IMR-90 (cell line): ENCODE data around the gene EHMT1. TPM values are rescaled to one million over a fixed set of nuclear protein-coding genes. Genes with fewer than 3 reads are reported as not detected.

ENCODE experiments used
- ATAC-seq: fragments of 200-7000 bp; cut with Tn5 transposase; 2 replicates; pipeline ENCODE4 v1.9.1; 2020; ENCODE audit warnings: low read depth, mild to moderate bottlenecking, moderate library complexity
- BruUV-seq: library from RNA; stranded (reverse); fragments of 400-500 nt; replicated peaks from 2 replicates; lab custom pipeline; 2021; lab: Mats Ljungman, UMichigan
- CTCF ChIA-PET: fragments of 300-600 bp; formaldehyde crosslinking; extraction: SDS; loops from one replicate; lab custom pipeline; 2021; ENCODE audit warnings: antibody characterized with exemption; lab: Yijun Ruan, JAX
- POLR2A ChIA-PET: fragments of 300-600 bp; sonication (Branson Sonifier 250); formaldehyde crosslinking; loops from one replicate; lab custom pipeline; 2022; ENCODE audit warnings: antibody characterized with exemption; ENCODE audit not compliant: unreplicated experiment; lab: Charles Lee
- DNase-seq: peaks from one replicate; pipeline ENCODE4 v3.0.0; 2013
- H2AFZ ChIP-seq: replicated peaks from 2 replicates; pipeline ENCODE3; 2013; ENCODE audit warnings: low read length, mild to moderate bottlenecking; ENCODE audit not compliant: poor library complexity
- H2AK5ac ChIP-seq: 2 replicates; pipeline ENCODE4 v1.6.1; 2013; ENCODE audit warnings: low read depth, low read length, inconsistent platforms
- H2AK9ac ChIP-seq: replicated peaks from 2 replicates; pipeline ENCODE3; 2013; ENCODE audit warnings: mild to moderate bottlenecking, low read depth, low read length, moderate library complexity; ENCODE audit not compliant: poor library complexity
- H2BK120ac ChIP-seq: 2 replicates; pipeline ENCODE4 v1.6.1; 2013; ENCODE audit warnings: low read depth, low read length, inconsistent platforms
- H2BK15ac ChIP-seq: 3 replicates; pipeline ENCODE4 v1.6.1; 2013; ENCODE audit warnings: low read depth, low read length, inconsistent platforms
- H2BK20ac ChIP-seq: 2 replicates; pipeline ENCODE4 v1.6.1; 2013; ENCODE audit warnings: low read depth, mild to moderate bottlenecking, inconsistent platforms, low read length, moderate library complexity
- H2BK5ac ChIP-seq: 2 replicates; pipeline ENCODE4 v1.6.1; 2013; ENCODE audit warnings: mild to moderate bottlenecking, low read depth, low read length, inconsistent platforms; ENCODE audit not compliant: poor library complexity, severe bottlenecking
- H3K14ac ChIP-seq: replicated peaks from 2 replicates; pipeline ENCODE4 v1.6.1; 2013; ENCODE audit warnings: low read depth, low read length, inconsistent platforms
- H3K18ac ChIP-seq: 2 replicates; pipeline ENCODE4 v1.6.1; 2013; ENCODE audit warnings: low read depth, low read length, control low read depth
- H3K23ac ChIP-seq: 2 replicates; pipeline ENCODE4 v1.6.1; 2013; ENCODE audit warnings: low read depth, low read length, inconsistent platforms
- H3K27ac ChIP-seq: 2 replicates; pipeline ENCODE4 v1.5.1; 2013; ENCODE audit warnings: mild to moderate bottlenecking, control low read depth, low read length; ENCODE audit not compliant: insufficient read depth
- H3K27me3 ChIP-seq: 2 replicates; pipeline ENCODE4 v1.6.1; 2013; ENCODE audit warnings: low read length; ENCODE audit not compliant: control insufficient read depth, insufficient read depth
- H3K36me3 ChIP-seq: 2 replicates; pipeline ENCODE4 v1.6.1; 2013; ENCODE audit warnings: low read length, mixed read lengths; ENCODE audit not compliant: control insufficient read depth, insufficient read depth
- H3K4ac ChIP-seq: 2 replicates; pipeline ENCODE4 v1.6.1; 2013; ENCODE audit warnings: low read depth, low read length, inconsistent platforms
- H3K4me1 ChIP-seq: 2 replicates; pipeline ENCODE4 v1.6.1; 2013; ENCODE audit warnings: low read length, mixed read lengths; ENCODE audit not compliant: control insufficient read depth, insufficient read depth
- H3K4me2 ChIP-seq: 2 replicates; pipeline ENCODE4 v1.6.1; 2013; ENCODE audit warnings: low read depth, mild to moderate bottlenecking, control low read depth, low read length, moderate library complexity
- H3K4me3 ChIP-seq: 2 replicates; pipeline ENCODE4 v1.5.1; 2013; ENCODE audit warnings: low read depth, mild to moderate bottlenecking, control low read depth, low read length, moderate library complexity; ENCODE audit not compliant: insufficient read depth
- H3K56ac ChIP-seq: 2 replicates; pipeline ENCODE4 v1.6.1; 2013; ENCODE audit warnings: low read length, inconsistent platforms; ENCODE audit not compliant: insufficient read depth; ENCODE audit errors: extremely low read depth
- H3K79me1 ChIP-seq, 2 experiments: 2 replicates each; pipeline ENCODE4 v1.6.1; 2013; ENCODE audit warnings: low read length in 2 of 2, inconsistent platforms in 1 of 2, low read depth in 1 of 2
- H3K9ac ChIP-seq: 2 replicates; pipeline ENCODE4 v1.6.1; 2013; ENCODE audit warnings: low read depth, low read length, control low read depth
- H3K9me1 ChIP-seq: 2 replicates; pipeline ENCODE4 v1.6.1; 2013; ENCODE audit warnings: low read length, inconsistent platforms; ENCODE audit not compliant: insufficient read depth
- H3K9me3 ChIP-seq: 2 replicates; pipeline ENCODE4 v1.6.1; 2013; ENCODE audit warnings: low read length; ENCODE audit not compliant: control insufficient read depth, insufficient read depth
- H4K20me1 ChIP-seq: 2 replicates; pipeline ENCODE4 v1.6.1; 2013; ENCODE audit warnings: low read length, inconsistent platforms; ENCODE audit not compliant: insufficient read depth
- H4K5ac ChIP-seq: 2 replicates; pipeline ENCODE4 v1.6.1; 2013; ENCODE audit warnings: mild to moderate bottlenecking, low read depth, low read length, control low read depth
- H4K8ac ChIP-seq, 2 experiments: 2 replicates each; pipeline ENCODE4 v1.6.1; 2013; ENCODE audit warnings: low read depth in 2 of 2, low read length in 2 of 2, control low read depth in 1 of 2, inconsistent platforms in 1 of 2
- H4K91ac ChIP-seq: 2 replicates; pipeline ENCODE4 v1.6.1; 2013; ENCODE audit warnings: low read depth, low read length, inconsistent platforms; ENCODE audit not compliant: insufficient read depth
- BHLHE40 ChIP-seq: fragments of 150-350 bp; IDR thresholded peaks from 2 replicates; pipeline ENCODE4 v1.6.1; 2016; ENCODE audit warnings: mild to moderate bottlenecking, low read depth, low read length
- MAZ ChIP-seq: IDR thresholded peaks from 2 replicates; pipeline ENCODE4 v1.6.1; 2012; ENCODE audit warnings: low read depth, mild to moderate bottlenecking, low read length, improper control_type of control experiment, moderate library complexity, borderline replicate concordance
- NFE2L2 ChIP-seq: fragments of 150-350 bp; IDR thresholded peaks from 2 replicates; pipeline ENCODE4 v1.6.1; 2016; ENCODE audit warnings: low read depth, mild to moderate bottlenecking, low read length
- POLR2A ChIP-seq: IDR thresholded peaks from 2 replicates; pipeline ENCODE4 v1.6.1; 2012; ENCODE audit warnings: mild to moderate bottlenecking, low read depth, low read length
- RCOR1 ChIP-seq: IDR thresholded peaks from 2 replicates; pipeline ENCODE4 v1.6.1; 2012; ENCODE audit warnings: mild to moderate bottlenecking, low read length, improper control_type of control experiment; ENCODE audit not compliant: insufficient replicate concordance
- WGBS, 2 experiments: methylation state at CpG; one replicate each; pipeline versions ENCODE4 v1.1.5 to v1.1.7; 2013; ENCODE audit warnings: missing lambda C conversion rate in 2 of 2; ENCODE audit not compliant: insufficient read length in 1 of 2; ENCODE audit errors: extremely low coverage in 2 of 2; 5-methylcytosine and 5-hydroxymethylcytosine counted together
- dilution Hi-C: fragments of 300-500 bp; cut with HindIII; formaldehyde crosslinking; loops from one replicate; pipeline ENCODE4 v1.14.3; 2018; ENCODE audit warnings: low sequenced_read_pairs; ENCODE audit not compliant: unreplicated experiment
- in situ Hi-C: fragments of 300-500 bp; cut with MboI; formaldehyde crosslinking; loops from 3 replicates; pipeline ENCODE4 v1.14.3; 2019; ENCODE audit warnings: low sequenced_read_pairs, inconsistent platforms, mixed read lengths
- intact Hi-C: fragments of 100-400 bp; cut with micrococcal nuclease; formaldehyde crosslinking; loops from 2 replicates; pipeline ENCODE4 v1.10.0; 2022
- polyA plus RNA-seq, 3 experiments: library from polyadenylated mRNA; depleted of rRNA; stranded (reverse); fragments of >200 nt; gene quantifications; 2 replicates each; pipeline ENCODE4 v1.2.3, GENCODE V29; 2012; ENCODE audit warnings: low replicate concordance in 1 of 3
- total RNA-seq: library from RNA; depleted of rRNA; stranded (reverse); fragments of >200 nt; gene quantifications from 2 replicates; pipeline ENCODE4 v1.2.3, GENCODE V29; 2012
- TF ChIP-seq, protein P1 (sequence below): fragments of 150-350 bp; IDR thresholded peaks from 2 replicates; pipeline ENCODE4 v1.6.1; 2017; ENCODE audit warnings: mild to moderate bottlenecking, antibody characterized with exemption, low read length, low read depth
- TF ChIP-seq, protein P2 (sequence below): conservative IDR thresholded peaks from 2 replicates; pipeline ENCODE4 v1.5.1; 2012; ENCODE audit warnings: mild to moderate bottlenecking, low read depth, low read length, improper control_type of control experiment

EHMT1 gene
- total and polyA plus RNA-seq, 2 of the 4 experiments (the other 2 are of a cell fraction): 32.8 to 35.1 TPM

DNA sequence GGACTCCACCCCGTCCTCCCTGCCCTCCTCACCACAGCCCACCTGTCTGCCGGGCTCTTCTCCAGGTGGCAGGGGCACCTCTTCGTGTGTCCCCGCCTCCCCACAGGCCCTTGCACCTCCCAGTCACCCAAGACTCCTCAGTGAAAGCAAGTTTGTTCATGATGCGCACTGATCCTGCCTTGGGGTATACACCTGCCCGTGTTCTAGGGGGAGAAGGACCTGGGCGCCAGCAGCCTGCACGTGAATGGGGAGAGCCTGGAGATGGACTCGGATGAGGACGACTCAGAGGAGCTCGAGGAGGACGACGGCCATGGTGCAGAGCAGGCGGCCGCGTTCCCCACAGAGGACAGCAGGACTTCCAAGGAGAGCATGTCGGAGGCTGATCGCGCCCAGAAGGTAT is 124.9 kb downstream of the EHMT1 start:
- no peak overlapping the region for H3K4ac ChIP-seq
- no TSS peak for BruUV-seq
- no peak overlapping the region for H3K14ac ChIP-seq
- H3K27ac ChIP-seq: no peak overlapping the region
- H2AK9ac ChIP-seq: no peak overlapping the region
- no peak overlapping the region for H4K91ac ChIP-seq
- no peak overlapping the region for H4K8ac ChIP-seq
- no peak overlapping the region for H2BK20ac ChIP-seq
- no peak overlapping the region for H2AFZ ChIP-seq
- no peaks in the 10 kb centered on the region for H3K9me3 ChIP-seq
- no peak overlapping the region for H2AK5ac ChIP-seq
- H3K4me3 ChIP-seq: no peak overlapping the region
- CTCF ChIA-PET: no interaction called here
- H2BK15ac ChIP-seq: no peak overlapping the region
- H3K4me2 ChIP-seq: no peak overlapping the region
- no peak for TF ChIP-seq MAZ
- TF ChIP-seq POLR2A: no peak
- TF ChIP-seq, protein P1, sequence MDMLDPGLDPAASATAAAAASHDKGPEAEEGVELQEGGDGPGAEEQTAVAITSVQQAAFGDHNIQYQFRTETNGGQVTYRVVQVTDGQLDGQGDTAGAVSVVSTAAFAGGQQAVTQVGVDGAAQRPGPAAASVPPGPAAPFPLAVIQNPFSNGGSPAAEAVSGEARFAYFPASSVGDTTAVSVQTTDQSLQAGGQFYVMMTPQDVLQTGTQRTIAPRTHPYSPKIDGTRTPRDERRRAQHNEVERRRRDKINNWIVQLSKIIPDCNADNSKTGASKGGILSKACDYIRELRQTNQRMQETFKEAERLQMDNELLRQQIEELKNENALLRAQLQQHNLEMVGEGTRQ: no peak
- TF ChIP-seq, protein P2, sequence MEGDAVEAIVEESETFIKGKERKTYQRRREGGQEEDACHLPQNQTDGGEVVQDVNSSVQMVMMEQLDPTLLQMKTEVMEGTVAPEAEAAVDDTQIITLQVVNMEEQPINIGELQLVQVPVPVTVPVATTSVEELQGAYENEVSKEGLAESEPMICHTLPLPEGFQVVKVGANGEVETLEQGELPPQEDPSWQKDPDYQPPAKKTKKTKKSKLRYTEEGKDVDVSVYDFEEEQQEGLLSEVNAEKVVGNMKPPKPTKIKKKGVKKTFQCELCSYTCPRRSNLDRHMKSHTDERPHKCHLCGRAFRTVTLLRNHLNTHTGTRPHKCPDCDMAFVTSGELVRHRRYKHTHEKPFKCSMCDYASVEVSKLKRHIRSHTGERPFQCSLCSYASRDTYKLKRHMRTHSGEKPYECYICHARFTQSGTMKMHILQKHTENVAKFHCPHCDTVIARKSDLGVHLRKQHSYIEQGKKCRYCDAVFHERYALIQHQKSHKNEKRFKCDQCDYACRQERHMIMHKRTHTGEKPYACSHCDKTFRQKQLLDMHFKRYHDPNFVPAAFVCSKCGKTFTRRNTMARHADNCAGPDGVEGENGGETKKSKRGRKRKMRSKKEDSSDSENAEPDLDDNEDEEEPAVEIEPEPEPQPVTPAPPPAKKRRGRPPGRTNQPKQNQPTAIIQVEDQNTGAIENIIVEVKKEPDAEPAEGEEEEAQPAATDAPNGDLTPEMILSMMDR: no peak
- no peak for TF ChIP-seq RCOR1
- TF ChIP-seq BHLHE40: no peak
- no peak for TF ChIP-seq NFE2L2
- DNase-seq (no peak), ATAC-seq (no peak)
- H3K18ac ChIP-seq: no peak overlapping the region
- H3K27me3 ChIP-seq: no peaks in the 10 kb centered on the region
- H3K4me1 ChIP-seq: peaks cover 2% of the 10 kb centered on the region
- no peak overlapping the region for H2BK5ac ChIP-seq
- peaks cover 17% of the 10 kb centered on the region for H4K20me1 ChIP-seq
- H2BK120ac ChIP-seq: no peak overlapping the region
- peaks cover 17% of the 10 kb centered on the region for H3K9me1 ChIP-seq
- H4K5ac ChIP-seq: no peak overlapping the region
- dilution Hi-C loops (no loop called here), intact Hi-C loops (no loop called here), in situ Hi-C loops (no loop called here)
- WGBS, 2 experiments: 86% methylated on average over 5 of the region's 19 CpGs; no CpG with 5 or more reads in 1 of the 2 experiments
- H3K23ac ChIP-seq: no peak overlapping the region
- H3K9ac ChIP-seq: no peak overlapping the region
- H3K56ac ChIP-seq: no peak overlapping the region
- peaks cover 16 to 60% of the 10 kb centered on the region in 2 experiments for H3K79me1 ChIP-seq
- peaks cover 25% of the 10 kb centered on the region for H3K36me3 ChIP-seq
- POLR2A ChIA-PET: interaction anchor here (0.6 kb wide), 1 partner anchor 15 kb away, joined by 4 read pairs; no protein-coding TSS in a partner anchor
